HG02571 (cell line): ENCODE measurements around the gene TMEM170A.
"Not testable (repeated sequence)": the region's sequence is repeated elsewhere in the genome, so short reads cannot be mapped to it uniquely, and the experiment has no call there.

Source experiments
- ATAC-seq: cut with Tn5 transposase; IDR thresholded peaks from one replicate; pipeline ENCODE4 v1.9.1; 2021; ENCODE audit warnings: mild to moderate bottlenecking, moderate library complexity; ENCODE audit not compliant: unreplicated experiment

TMEM170A gene

GRCh38 chr16:75464122-75464918 lies at the start of gene TMEM170A:
Gene TMEM170A, minus strand, starts transcription at chr16:75464689. Its CDS starts 89 bp downstream, at chr16:75464600.
- peak; percentile 93 for ATAC-seq

- ATAC-seq, result no peak
These were observed 42.1 kb upstream of the TMEM170A start for GRCh38 chr16:75506574-75506973.

GRCh38 chr16:75506107-75506506 lies 41.6 kb upstream of the TMEM170A start:
- ATAC-seq, result no peak

- ATAC-seq, result no peak
These were observed 39.3 kb upstream of the TMEM170A start for GRCh38 chr16:75503801-75504200.

GRCh38 chr16:75502916-75503605 lies 38.6 kb upstream of the TMEM170A start:
- no peak for ATAC-seq

GRCh38 chr16:75501820-75502219 lies 37.3 kb upstream of the TMEM170A start:
- not testable (repeated sequence) for ATAC-seq

GRCh38 chr16:75501359-75501758 lies 36.9 kb upstream of the TMEM170A start:
- ATAC-seq, result no peak

- not testable (repeated sequence) for ATAC-seq
These were observed 34.3 kb upstream of the TMEM170A start for GRCh38 chr16:75498605-75499322.

- no peak for ATAC-seq
These were observed 33.1 kb upstream of the TMEM170A start for GRCh38 chr16:75497558-75497957.

GRCh38 chr16:75495076-75495674 lies 30.7 kb upstream of the TMEM170A start, which contains the start of gene CHST6:
Gene CHST6, minus strand, starts transcription at chr16:75495441. Its CDS starts 15,613 bp downstream, at chr16:75479828.
- ATAC-seq, result peak; percentile 55

- ATAC-seq, result no peak
These were observed 30.2 kb upstream of the TMEM170A start for GRCh38 chr16:75494661-75495075.

- ATAC-seq, result no peak
These were observed 29.7 kb upstream of the TMEM170A start for GRCh38 chr16:75494184-75494583.

GRCh38 chr16:75491876-75492275 lies 27.4 kb upstream of the TMEM170A start:
- ATAC-seq, result no peak

GRCh38 chr16:75488322-75488721 lies 23.8 kb upstream of the TMEM170A start:
- no peak for ATAC-seq

- peak; percentile 66 for ATAC-seq
These were observed 22.3 kb upstream of the TMEM170A start for GRCh38 chr16:75486676-75487313.

- ATAC-seq, result no peak
These were observed 21.7 kb upstream of the TMEM170A start for GRCh38 chr16:75486014-75486675.

- ATAC-seq, result no peak
These were observed 20.9 kb upstream of the TMEM170A start for GRCh38 chr16:75485230-75486013.

- ATAC-seq, result no peak
These were observed 18.7 kb upstream of the TMEM170A start for GRCh38 chr16:75483222-75483621.
